HK-2 (cell line): ENCODE results near the gene GTPBP2.

ENCODE experiments used
- DNase-seq: peaks from one replicate; pipeline ENCODE4 v3.0.0-alpha.2; 2018; ENCODE audit not compliant: unreplicated experiment

The GTPBP2 gene

GRCh38 chr6:43578748-43579147 lies 50.3 kb downstream of the GTPBP2 start:
- no peak for DNase-seq

DNA sequence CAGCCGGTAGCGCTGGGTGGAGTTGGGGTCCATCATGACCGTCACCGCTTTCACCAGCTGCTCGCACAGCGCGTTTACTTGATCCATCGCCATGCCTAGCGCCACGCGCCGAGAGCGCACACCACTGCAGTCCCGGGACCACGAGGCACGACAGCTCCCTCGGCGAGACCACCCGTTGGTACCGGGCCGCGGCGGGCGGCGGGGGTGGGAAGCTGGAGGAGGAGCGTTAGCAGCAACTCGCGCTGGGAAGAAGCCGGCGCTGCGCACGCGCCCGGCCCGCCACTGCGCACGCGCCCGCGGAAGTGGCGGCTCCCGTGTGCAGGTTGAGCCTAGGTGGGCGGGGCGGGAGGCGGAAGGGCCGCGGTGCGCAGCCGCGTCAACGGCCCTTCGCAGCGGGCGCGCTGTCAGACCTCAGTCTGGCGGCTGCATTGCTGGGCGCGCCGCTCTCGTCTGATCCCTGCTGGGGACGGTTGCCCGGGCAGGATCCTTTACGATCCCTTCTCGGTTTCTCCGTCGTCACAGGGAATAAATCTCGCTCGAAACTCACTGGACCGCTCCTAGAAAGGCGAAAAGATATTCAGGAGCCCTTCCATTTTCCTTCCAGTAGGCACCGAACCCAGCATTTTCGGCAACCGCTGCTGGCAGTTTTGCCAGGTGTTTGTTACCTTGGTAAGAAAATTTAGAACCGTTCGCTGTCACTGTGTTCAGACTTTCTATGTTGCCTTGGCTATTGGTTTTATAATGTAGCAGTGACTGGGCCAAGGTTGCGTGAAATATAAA lies 53.1 kb downstream of the GTPBP2 start, which contains the start of the genes POLH and XPO5:
Gene POLH (plus strand): TSS at position 414 of the 780 bp plus-strand sequence. CDS start 6,135 bp downstream, outside the sequence.
Gene XPO5 (minus strand): TSS at position 267 of the 780 bp plus-strand sequence. CDS start 174 bp downstream, at position 93.
- peak; percentile 93 for DNase-seq

DNA sequence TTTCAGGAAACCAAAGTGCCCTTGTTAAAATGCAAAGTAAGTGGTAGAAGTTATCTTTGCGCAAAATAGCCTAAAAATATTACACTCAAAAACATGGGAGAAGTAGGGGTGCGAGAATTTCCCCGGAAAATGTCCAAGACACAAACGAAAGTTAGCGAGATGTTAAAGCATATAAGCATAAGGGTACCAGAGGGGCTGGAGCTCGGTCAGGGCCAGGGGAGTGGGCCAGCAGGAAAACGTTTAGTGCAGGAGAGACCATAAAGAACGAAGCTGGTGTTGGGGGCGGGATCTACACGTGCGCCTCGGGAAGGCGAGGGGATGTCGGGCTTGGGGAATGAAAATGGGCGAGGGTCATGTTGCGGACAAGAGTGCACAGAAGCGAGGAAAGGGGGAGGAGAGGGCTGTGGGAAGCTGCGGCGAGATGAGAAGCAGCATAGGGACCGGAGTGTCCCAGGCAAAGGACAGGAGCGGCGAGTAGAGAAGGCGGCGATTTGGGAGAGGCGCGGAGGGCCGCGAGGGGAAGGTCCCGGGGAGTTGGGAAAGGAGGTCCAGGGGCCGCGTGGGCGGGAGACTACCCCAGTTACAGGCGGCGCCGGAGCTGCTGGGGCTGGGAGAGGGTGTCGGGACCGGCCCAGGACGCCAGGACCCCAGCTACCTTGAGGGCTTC lies 53.8 kb downstream of the GTPBP2 start:
- DNase-seq, result peak; percentile 46

- no peak for DNase-seq
Measured at GRCh38 chr6:43572015-43572414, 57.0 kb downstream of the GTPBP2 start.

- DNase-seq, result peak; percentile 10
Measured at GRCh38 chr6:43570876-43571441, 58.1 kb downstream of the GTPBP2 start.
